ENCODE measurements around the gene TMEM59L.

The TMEM59L gene

DNA sequence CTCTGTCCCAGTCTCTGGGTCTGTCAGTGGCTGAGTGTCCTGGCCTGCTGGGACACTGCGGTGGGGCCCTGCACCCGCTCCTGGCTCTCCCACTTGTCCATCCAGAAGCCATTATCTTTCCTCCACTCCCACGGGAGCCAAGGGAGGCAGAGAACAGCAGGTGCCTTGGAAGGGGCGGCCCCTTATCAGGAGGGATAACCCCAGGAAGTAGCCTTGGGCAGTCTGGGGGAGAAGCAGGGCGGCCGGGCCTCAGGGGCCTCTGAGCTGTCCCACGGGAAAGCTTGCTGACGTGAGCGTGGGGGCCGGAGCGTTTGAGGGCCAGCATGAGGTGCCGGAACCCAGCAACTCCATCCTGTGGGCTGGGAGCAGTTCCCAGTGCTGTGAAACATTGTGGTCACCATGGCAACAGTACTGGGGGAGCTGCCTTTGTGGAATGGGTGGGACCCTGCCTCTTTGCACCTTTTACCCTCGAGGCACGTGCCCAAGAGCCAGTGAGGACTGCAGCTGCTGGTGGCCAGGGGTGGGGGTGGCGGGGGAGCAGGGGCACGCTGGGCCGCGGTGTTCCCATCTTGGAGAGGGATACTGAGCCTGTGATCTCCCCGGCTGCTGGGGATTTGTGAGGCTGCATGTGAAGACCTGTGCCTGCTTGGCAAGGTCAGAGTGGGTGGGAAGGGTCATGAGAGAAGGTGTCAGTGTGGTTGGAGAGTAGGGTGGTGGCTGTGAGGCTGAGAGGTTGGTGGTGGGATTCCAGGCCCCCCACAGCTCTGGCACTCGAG is 45.1 kb downstream of the TMEM59L start:
- in situ Hi-C loops (cut with MboI; ENCODE audit: low sequenced_read_pairs), result no loop called here

DNA sequence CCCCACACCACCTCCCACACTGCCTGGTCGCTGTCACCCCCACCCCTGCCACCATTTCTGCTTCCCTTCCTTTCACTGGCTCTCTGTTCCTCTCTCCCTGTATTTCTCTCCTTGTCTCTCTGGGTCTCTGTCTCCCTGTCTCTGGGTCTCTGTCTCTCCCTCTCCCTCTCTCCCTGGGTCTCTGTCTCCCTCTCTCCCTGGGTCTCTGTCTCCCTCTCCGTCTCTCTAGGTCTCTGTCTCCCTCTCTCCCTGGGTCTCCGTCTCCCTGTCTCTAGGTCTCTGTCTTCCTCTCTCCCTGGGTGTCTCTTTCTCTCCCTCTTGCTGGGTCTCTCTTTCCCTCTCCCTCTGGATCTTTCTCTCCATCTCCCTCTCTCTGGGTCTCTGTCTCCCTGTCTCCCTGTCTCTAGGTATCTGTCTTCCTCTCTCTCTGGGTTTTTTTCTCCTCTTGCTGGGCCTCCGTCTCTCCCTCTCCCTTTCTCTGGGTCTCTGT is 45.7 kb downstream of the TMEM59L start:
- in situ Hi-C loops (cut with MboI; ENCODE audit: low sequenced_read_pairs), result no loop called here

- in situ Hi-C loops (cut with MboI; ENCODE audit: low sequenced_read_pairs), result no loop called here
Observed at GRCh38 chr19:18659281-18660050, 46.8 kb downstream of the TMEM59L start.

DNA sequence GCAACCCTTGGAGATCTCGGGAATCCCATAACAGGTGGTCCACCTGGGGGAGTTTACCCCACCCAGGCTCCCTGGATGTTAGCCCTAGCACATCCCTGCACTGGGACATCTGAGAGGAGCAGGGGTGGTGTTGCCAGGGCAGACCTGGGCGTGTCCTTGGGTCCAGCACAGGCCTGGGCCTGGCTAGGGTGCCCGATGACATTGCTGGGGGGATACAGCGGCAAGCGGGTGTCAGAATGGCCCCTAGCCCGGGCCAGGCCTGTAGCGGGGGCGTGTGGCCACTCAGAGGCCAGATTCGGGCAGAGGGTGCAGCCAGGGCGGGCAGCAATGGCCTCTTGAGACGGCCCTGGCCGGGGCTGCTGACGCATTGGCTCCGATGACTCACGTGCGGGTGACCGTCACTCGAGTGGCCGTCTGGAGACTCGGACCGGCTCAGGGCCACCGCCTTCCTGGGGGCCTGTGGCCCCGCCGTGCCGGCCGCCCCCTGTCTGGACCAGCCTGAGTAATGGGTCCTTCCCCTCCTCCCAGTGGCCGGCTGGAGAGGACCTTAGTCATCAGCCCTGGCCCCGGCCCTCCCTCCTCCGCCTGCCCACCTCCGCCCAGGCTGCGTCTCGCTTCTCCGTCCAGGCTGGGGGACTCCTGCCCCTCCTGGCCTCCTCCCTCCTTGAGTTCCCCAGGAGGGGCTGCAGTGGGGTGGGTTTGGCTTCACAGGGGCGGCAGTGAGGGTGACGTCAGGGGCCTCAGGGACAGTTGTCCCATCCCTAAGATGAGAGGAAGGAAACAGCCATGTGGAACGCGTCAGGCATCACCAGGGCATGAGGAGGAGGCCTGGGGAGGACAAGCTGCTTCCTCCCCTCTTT is 47.6 kb downstream of the TMEM59L start:
- in situ Hi-C loops (cut with MboI; ENCODE audit: low sequenced_read_pairs), result no loop called here

GRCh38 chr19:18660939-18661670 is 48.4 kb downstream of the TMEM59L start:
- in situ Hi-C loops (cut with MboI; ENCODE audit: low sequenced_read_pairs), result no loop called here

GRCh38 chr19:18662972-18663732 is 50.5 kb downstream of the TMEM59L start:
- in situ Hi-C loops (cut with MboI; ENCODE audit: low sequenced_read_pairs), result no loop called here

- in situ Hi-C loops (cut with MboI; ENCODE audit: low sequenced_read_pairs), result no loop called here
Observed at GRCh38 chr19:18663940-18664530, 51.4 kb downstream of the TMEM59L start.

- in situ Hi-C loops (cut with MboI; ENCODE audit: low sequenced_read_pairs), result no loop called here
Observed at GRCh38 chr19:18665771-18666202, 53.1 kb downstream of the TMEM59L start.

DNA sequence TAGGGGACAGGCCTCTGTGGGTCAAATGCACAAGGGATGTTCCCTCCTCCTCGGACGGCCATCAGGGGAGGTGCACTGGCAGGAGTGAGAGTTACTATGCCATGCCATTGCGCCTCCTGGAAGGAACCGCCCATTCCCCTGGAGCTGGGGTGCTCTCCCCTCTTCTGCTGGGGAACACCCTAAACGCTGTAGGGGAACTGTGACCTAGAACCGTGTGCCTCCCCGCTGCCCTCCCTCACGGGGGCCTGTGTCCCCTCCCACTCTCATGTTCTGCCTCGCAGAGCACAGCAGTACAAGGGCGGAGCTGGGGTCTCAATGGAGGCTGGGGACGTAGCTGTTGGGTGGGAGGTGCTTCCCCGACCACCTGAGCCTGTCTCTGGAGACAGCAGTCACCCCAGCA is 53.6 kb downstream of the TMEM59L start:
- in situ Hi-C loops (cut with MboI; ENCODE audit: low sequenced_read_pairs), result no loop called here

DNA sequence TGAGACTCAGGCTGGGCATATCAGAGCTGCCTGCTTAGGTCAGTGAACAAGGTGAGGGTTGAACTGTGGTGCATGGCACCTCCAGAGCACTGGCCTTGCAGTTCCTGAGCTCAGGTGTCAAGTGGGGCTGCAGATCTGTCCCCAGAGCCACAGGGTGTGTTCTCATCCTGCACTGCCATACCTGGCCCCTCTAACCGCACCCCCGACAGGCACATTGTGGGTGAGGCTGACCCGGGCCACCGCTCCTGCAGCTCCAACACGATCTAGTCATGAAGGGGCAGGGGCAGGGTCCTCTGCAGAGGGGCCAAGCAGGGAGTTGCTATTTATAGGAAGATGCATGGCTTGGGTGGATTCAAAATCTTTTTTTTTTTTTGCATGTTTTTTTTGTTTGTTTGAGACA is 54.1 kb downstream of the TMEM59L start:
- in situ Hi-C loops (cut with MboI; ENCODE audit: low sequenced_read_pairs), result no loop called here

DNA sequence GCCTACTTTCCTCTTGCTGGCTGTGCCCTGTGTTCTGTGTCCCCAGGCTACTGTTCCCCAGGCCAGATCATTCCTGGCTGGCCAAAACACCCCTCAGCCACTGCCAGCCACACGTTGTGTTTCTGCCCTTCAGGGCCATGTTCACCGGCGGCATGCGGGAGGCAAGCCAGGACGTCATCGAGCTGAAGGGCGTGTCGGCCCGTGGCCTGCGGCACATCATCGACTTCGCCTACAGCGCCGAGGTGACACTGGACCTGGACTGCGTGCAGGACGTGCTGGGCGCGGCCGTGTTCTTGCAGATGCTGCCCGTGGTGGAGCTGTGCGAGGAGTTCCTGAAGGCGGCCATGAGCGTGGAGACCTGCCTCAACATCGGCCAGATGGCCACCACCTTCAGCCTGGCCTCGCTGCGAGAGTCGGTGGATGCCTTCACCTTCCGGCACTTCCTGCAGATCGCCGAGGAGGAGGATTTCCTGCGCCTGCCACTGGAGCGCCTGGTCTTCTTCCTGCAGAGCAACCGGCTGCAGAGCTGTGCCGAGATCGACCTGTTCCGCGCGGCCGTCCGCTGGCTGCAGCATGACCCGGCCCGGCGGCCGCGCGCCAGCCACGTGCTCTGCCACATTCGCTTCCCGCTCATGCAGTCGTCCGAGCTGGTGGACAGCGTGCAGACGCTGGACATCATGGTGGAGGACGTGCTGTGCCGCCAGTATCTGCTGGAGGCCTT is 55.0 kb downstream of the TMEM59L start:
- in situ Hi-C loops (cut with MboI; ENCODE audit: low sequenced_read_pairs), result no loop called here

GRCh38 chr19:18668252-18668631 is 55.6 kb downstream of the TMEM59L start:
- in situ Hi-C loops (cut with MboI; ENCODE audit: low sequenced_read_pairs), result no loop called here

- in situ Hi-C loops (cut with MboI; ENCODE audit: low sequenced_read_pairs), result no loop called here
Observed at GRCh38 chr19:18668744-18669523, 56.3 kb downstream of the TMEM59L start.

DNA sequence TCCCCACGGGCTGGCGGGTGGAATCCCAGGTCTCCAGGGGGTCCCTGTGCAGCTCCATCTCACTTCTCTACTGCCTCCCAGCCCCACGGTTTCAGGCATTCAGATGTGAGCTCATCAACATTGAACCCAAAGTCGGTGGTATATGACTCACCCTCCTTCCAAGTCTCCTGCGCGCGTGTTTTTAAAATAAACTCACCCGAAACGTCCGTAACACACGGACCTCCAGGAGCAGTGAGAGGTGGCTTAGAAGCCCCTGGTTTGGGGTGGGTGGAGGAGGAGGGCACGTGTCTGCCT is 56.8 kb downstream of the TMEM59L start:
- in situ Hi-C loops (cut with MboI; ENCODE audit: low sequenced_read_pairs), result no loop called here

GRCh38 chr19:18669883-18670282 is 57.2 kb downstream of the TMEM59L start:
- in situ Hi-C loops (cut with MboI; ENCODE audit: low sequenced_read_pairs), result no loop called here

- in situ Hi-C loops (cut with MboI; ENCODE audit: low sequenced_read_pairs), result no loop called here
Observed at GRCh38 chr19:18670312-18670711, 57.6 kb downstream of the TMEM59L start.
